Activated T-helper 17 cell treated with anti-CD3 and anti-CD28 coated beads, Interleukin-2, amount 50 U/mL, for 72 hours (primary cell): ENCODE results near the gene MARCKSL1. TPM values are rescaled to one million over a fixed set of nuclear protein-coding genes. Genes with fewer than 3 reads are reported as not detected.
"Not testable (repeated sequence)": the region's sequence is repeated elsewhere in the genome, so short reads cannot be mapped to it uniquely, and the experiment has no call there.

ENCODE experiments used
- ATAC-seq: fragments of 150-1000 bp; cut with Tn5 transposase; replicated peaks from 2 replicates; pipeline ENCODE4 v1.10.0; 2021; ENCODE audit warnings: mild to moderate bottlenecking, moderate library complexity
- H3K27ac Mint-ChIP-seq: one replicate; pipeline ENCODE4 v1.8.0; 2022; ENCODE audit warnings: mixed read lengths
- H3K27me3 Mint-ChIP-seq: one replicate; pipeline ENCODE4 v1.8.0; 2022; ENCODE audit warnings: mixed read lengths
- H3K36me3 Mint-ChIP-seq: one replicate; pipeline ENCODE4 v1.8.0; 2022; ENCODE audit warnings: low read depth, mild to moderate bottlenecking, mixed read lengths
- H3K4me1 Mint-ChIP-seq: one replicate; pipeline ENCODE4 v1.8.0; 2022; ENCODE audit warnings: mixed read lengths
- H3K4me3 Mint-ChIP-seq: one replicate; pipeline ENCODE4 v1.8.0; 2022; ENCODE audit warnings: mild to moderate bottlenecking, mixed read lengths
- H3K9me3 Mint-ChIP-seq: one replicate; pipeline ENCODE4 v1.8.0; 2022; ENCODE audit warnings: mixed read lengths
- total RNA-seq, 2 donors: library from RNA; stranded (reverse); gene quantifications; one replicate each; pipeline ENCODE4 v1.2.3, GENCODE V29; 2022

MARCKSL1 gene
- total RNA-seq, 2 donors from 2014 or later, result 7.2 to 15.9 TPM

DNA sequence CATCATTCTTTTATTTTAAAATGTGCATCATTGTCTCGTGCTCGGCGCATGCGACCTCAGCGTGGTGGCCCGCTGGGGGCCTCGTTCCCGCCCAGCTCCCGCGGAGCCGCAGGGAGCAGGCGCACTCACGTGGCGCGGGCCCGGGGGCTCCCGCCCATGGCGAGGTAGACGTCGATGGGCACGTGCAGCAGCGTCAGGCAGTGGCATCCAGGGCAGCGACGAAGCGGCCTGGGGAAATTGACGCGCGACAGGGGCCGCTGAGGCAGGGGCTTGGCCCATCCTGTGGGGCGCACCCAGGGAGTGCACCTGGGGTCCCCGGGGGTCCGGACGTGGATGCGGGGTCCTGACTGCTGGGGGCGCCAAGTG is 25.3 kb upstream of the MARCKSL1 start:
- Mint-ChIP-seq H3K4me1 (peaks cover 12% of the 10 kb centered on the region), H3K36me3 (peaks cover 44% of the 10 kb centered on the region), H3K27ac (peak overlapping the region; percentile 77), H3K9me3 (no peaks in the 10 kb centered on the region), H3K27me3 (peaks cover 4% of the 10 kb centered on the region), H3K4me3 (peak overlapping the region; percentile 72)
- no peak for ATAC-seq

DNA sequence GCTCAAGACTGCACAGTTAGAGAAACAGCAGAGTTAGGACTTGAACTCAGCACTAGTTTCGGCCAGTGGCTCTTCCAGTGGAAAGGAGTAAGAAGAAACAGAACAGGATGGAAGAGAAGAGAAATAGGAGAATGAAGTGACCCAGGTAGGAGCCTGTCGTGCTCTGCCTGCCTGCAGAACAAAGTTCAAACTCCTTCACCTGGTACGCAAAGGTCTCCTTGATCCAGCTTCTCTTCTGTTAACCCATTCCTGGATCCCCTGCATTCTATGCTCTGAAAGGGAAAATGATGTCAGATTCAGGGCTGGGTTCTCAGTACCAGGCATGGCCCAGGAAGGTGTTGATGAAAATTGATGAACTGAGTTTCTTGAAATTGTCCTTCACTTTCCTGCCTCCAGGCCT is 22.4 kb upstream of the MARCKSL1 start:
- H3K27me3 Mint-ChIP-seq, result peaks cover 4% of the 10 kb centered on the region
- no peak overlapping the region for H3K4me3 Mint-ChIP-seq
- no peak overlapping the region for H3K27ac Mint-ChIP-seq
- peaks cover 12% of the 10 kb centered on the region for H3K4me1 Mint-ChIP-seq
- no peak for ATAC-seq
- no peaks in the 10 kb centered on the region for H3K9me3 Mint-ChIP-seq
- peaks cover 19% of the 10 kb centered on the region for H3K36me3 Mint-ChIP-seq

- ATAC-seq, result no peak
- Mint-ChIP-seq H3K27me3 (peaks cover 4% of the 10 kb centered on the region), H3K4me3 (no peak overlapping the region), H3K9me3 (no peaks in the 10 kb centered on the region), H3K4me1 (peaks cover 10% of the 10 kb centered on the region), H3K36me3 (peaks cover 12% of the 10 kb centered on the region), H3K27ac (no peak overlapping the region)
Observed at GRCh38 chr1:32357614-32358013, 21.6 kb upstream of the MARCKSL1 start.

- peaks cover 6% of the 10 kb centered on the region for H3K4me1 Mint-ChIP-seq
- no peaks in the 10 kb centered on the region for H3K9me3 Mint-ChIP-seq
- peaks cover 4% of the 10 kb centered on the region for H3K27me3 Mint-ChIP-seq
- no peak overlapping the region for H3K4me3 Mint-ChIP-seq
- ATAC-seq, result no peak
- H3K27ac Mint-ChIP-seq, result peak overlapping the region; percentile 50
- peaks cover 8% of the 10 kb centered on the region for H3K36me3 Mint-ChIP-seq
Observed at GRCh38 chr1:32356478-32356877, 20.4 kb upstream of the MARCKSL1 start.

- H3K27me3 Mint-ChIP-seq, H3K27ac Mint-ChIP-seq, H3K4me1 Mint-ChIP-seq, H3K9me3 Mint-ChIP-seq, H3K36me3 Mint-ChIP-seq, ATAC-seq, H3K4me3 Mint-ChIP-seq: not testable (repeated sequence)
Observed at GRCh38 chr1:32355778-32356177, 19.7 kb upstream of the MARCKSL1 start.

- no peak for ATAC-seq
- H3K36me3 Mint-ChIP-seq, result no peaks in the 10 kb centered on the region
Observed at GRCh38 chr1:32353886-32354570, 18.0 kb upstream of the MARCKSL1 start.

GRCh38 chr1:32353431-32353830 is 17.4 kb upstream of the MARCKSL1 start:
- Mint-ChIP-seq H3K36me3 (no peaks in the 10 kb centered on the region), H3K27me3 (no peaks in the 10 kb centered on the region), H3K27ac (peak overlapping the region; percentile 44), H3K4me1 (peaks cover 14% of the 10 kb centered on the region), H3K4me3 (peak overlapping the region; percentile 64), H3K9me3 (no peaks in the 10 kb centered on the region)
- no peak for ATAC-seq

More at GRCh38 chr1:32353886-32354570, 18.0 kb upstream of the MARCKSL1 start:
- H3K27ac Mint-ChIP-seq, result peak overlapping the region; percentile 44
- H3K4me1 Mint-ChIP-seq, result peaks cover 12% of the 10 kb centered on the region
- H3K9me3 Mint-ChIP-seq, result no peaks in the 10 kb centered on the region
- peak overlapping the region; percentile 64 for H3K4me3 Mint-ChIP-seq
- H3K27me3 Mint-ChIP-seq, result no peaks in the 10 kb centered on the region

- no peaks in the 10 kb centered on the region for H3K9me3 Mint-ChIP-seq
- H3K27ac Mint-ChIP-seq, result peak overlapping the region; percentile 44
- ATAC-seq, result no peak
- no peaks in the 10 kb centered on the region for H3K27me3 Mint-ChIP-seq
- peaks cover 14% of the 10 kb centered on the region for H3K4me1 Mint-ChIP-seq
- peak overlapping the region; percentile 64 for H3K4me3 Mint-ChIP-seq
- H3K36me3 Mint-ChIP-seq, result no peaks in the 10 kb centered on the region
Observed at GRCh38 chr1:32352831-32353383, 16.9 kb upstream of the MARCKSL1 start.

- ATAC-seq, result no peak
- peak overlapping the region; percentile 43 for H3K27ac Mint-ChIP-seq
- H3K27me3 Mint-ChIP-seq, result no peaks in the 10 kb centered on the region
- H3K4me1 Mint-ChIP-seq, result peaks cover 14% of the 10 kb centered on the region
- H3K4me3 Mint-ChIP-seq, result peak overlapping the region; percentile 64
- no peaks in the 10 kb centered on the region for H3K9me3 Mint-ChIP-seq
- no peaks in the 10 kb centered on the region for H3K36me3 Mint-ChIP-seq
Observed at GRCh38 chr1:32352239-32352745, 16.3 kb upstream of the MARCKSL1 start.

DNA sequence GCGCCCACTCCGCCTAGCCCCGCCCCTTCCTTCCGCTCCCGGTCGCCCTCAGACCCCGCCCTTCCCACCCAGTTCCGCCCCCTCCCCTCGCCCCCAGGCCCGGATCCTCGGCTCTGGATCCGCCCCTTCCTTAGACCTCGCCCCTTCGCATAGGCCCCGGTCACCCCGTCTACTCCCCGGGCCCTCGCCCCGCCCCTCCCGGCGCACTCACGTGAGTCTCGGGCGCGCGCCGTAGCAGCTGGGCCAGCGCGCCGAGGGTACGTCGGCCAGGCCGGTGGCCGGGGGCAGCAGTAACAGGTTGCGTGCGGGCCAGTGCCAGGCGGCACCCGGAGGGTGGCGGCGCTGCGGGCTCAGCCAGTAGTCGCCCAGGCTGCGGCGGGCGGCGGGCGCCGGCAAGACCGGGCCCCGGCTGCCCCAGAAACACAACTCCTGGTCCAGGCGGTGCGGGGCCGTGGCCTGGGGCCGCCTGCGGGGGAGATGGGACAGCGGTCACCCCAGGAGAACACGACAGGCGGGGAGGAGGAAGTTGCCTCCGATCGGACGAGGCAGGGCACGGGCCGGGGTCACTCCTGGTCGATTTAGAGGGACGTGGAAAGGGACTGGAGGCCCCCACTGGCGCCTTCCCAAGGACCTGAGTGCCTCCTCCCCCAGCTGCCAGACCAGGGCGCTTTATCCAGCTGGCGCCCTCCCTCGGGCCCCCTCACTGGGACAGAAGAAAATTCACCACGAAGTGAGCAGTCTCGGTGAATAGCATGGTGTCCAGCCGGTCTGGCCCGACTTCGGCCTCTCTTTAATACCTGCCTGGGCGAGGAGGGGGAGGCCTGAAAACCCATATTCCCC is 15.6 kb upstream of the MARCKSL1 start:
- Mint-ChIP-seq H3K36me3 (no peaks in the 10 kb centered on the region), H3K4me1 (peaks cover 14% of the 10 kb centered on the region), H3K27me3 (no peaks in the 10 kb centered on the region), H3K27ac (no peak overlapping the region), H3K4me3 (peak overlapping the region; percentile 64), H3K9me3 (no peaks in the 10 kb centered on the region)
- ATAC-seq, result peak; percentile 94

- ATAC-seq, result peak; percentile 72
- Mint-ChIP-seq H3K4me3 (peak overlapping the region; percentile 64), H3K9me3 (no peaks in the 10 kb centered on the region), H3K27ac (no peak overlapping the region), H3K36me3 (no peaks in the 10 kb centered on the region), H3K4me1 (peaks cover 16% of the 10 kb centered on the region), H3K27me3 (no peaks in the 10 kb centered on the region)
Observed at GRCh38 chr1:32350785-32351398, 14.9 kb upstream of the MARCKSL1 start.

DNA sequence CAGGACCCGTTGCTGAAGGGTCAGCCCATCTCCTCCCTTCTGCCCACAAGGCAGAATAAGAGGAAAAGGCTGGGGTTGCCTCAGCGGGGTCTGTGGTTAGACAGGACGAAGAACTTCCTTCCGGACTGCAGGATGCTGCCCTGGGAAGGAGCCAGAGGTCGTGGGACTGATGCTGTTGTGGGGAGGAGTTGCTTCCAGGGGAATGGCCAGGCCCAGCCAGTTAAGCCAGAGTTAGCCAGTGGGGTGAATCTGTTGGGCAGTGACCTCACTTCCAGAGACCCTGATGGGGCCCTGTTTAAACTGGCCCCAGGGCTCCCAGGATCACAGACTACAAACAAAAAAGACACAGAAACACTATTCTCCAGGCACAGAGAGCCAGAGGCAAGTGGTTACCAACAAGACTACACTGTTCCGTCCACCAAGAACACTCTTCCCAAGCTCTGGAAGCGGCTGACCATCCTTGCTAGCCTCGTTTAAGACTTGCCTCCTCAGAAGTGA is 13.2 kb upstream of the MARCKSL1 start:
- no peaks in the 10 kb centered on the region for H3K36me3 Mint-ChIP-seq
- H3K9me3 Mint-ChIP-seq, result no peaks in the 10 kb centered on the region
- H3K4me1 Mint-ChIP-seq, result peaks cover 23% of the 10 kb centered on the region

DNA sequence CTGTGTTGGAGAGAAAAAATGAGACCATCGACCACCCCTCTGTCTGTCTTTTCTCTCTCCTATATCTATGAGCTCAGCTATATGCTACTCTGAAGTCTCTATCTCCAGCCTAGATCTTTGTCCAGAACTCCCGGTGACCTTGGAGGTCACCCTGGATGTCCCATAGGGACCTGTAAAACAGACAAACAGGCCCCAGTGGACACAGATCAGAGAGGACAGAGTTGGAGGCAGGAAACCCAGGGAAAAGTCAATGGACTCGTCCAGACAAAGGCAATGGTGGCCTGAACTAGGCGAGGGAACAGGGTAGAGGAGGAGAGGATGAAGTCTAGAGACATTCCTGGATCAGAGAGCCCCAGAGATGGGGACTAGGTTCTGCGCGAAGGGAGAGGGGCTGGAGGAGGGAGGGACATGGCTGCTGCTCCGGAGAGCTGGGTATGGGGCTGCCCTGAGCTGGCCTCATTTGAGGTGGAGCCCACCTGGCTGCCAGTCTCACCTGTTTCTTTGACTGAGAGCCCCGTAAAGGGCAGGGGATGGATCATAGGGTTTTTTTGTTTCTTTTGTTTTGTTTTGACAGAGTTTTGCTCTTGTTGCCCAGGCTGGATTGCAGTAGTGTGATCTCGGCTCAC is 10.6 kb upstream of the MARCKSL1 start:
- no peak overlapping the region for H3K4me3 Mint-ChIP-seq
- no peaks in the 10 kb centered on the region for H3K9me3 Mint-ChIP-seq
- peak overlapping the region; percentile 34 for H3K27ac Mint-ChIP-seq
- no peaks in the 10 kb centered on the region for H3K27me3 Mint-ChIP-seq
- peaks cover 23% of the 10 kb centered on the region for H3K4me1 Mint-ChIP-seq
- H3K36me3 Mint-ChIP-seq, result no peaks in the 10 kb centered on the region
- ATAC-seq, result no peak

More for the DNA sequence above, 13.2 kb upstream of the MARCKSL1 start:
- Mint-ChIP-seq H3K27ac (peak overlapping the region; percentile 46), H3K4me3 (peak overlapping the region; percentile 33), H3K27me3 (no peaks in the 10 kb centered on the region)
- no peak for ATAC-seq
